ENCODE data around the gene ATR.

GRCh38 chr3:142622405-142622804 lies 43.9 kb upstream of the ATR start:
- TF ChIP-seq CTCF (IDR thresholded peaks at IDR 0.05; ENCODE audit: low read depth, low read length) (no peak), EZH2phosphoT487 (IDR thresholded peaks at IDR 0.05; ENCODE audit: low read depth) (no peak)

All from OCI-LY3 (cell line).